ENCODE measurements around the gene FHL3.
A peak's percentile ranks its signal among the peaks of the same experiment; 100 is the strongest.
"Not testable (repeated sequence)": the region's sequence is repeated elsewhere in the genome, so short reads cannot be mapped to it uniquely, and the experiment has no call there.

Gene FHL3

DNA sequence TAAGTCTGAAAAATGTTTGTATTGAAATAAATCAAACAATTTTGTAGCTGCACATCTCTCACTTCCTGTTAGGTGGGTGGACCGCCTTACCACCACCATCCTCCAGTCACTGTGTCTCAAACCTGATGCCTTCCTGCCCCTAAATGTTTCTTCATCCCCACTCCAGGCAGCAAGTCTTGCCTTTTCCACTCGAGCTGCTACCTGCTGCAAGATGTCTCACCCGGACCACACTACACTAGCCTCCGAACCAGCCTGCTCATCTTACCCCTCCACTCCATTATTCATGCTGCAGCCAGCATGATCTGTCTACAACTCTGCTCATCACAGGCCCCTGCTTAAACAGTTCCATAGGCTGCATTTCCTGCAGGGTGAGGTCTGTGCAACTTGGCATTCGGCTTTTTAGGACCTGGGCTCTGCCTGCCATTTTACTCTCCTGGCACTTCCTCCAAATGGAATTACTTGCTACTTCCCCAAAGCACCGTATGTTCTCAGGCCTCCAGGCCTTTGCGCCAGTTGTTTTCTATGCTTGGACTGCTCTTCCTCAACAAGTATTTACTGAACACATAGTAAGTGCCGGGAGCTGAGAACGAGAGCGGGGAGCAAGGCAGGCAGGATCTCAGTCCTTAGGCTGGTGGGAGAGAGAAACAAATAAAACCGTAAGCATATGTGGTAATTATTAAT is 10.3 kb downstream of the FHL3 start:
- TF ChIP-seq, protein P1, sequence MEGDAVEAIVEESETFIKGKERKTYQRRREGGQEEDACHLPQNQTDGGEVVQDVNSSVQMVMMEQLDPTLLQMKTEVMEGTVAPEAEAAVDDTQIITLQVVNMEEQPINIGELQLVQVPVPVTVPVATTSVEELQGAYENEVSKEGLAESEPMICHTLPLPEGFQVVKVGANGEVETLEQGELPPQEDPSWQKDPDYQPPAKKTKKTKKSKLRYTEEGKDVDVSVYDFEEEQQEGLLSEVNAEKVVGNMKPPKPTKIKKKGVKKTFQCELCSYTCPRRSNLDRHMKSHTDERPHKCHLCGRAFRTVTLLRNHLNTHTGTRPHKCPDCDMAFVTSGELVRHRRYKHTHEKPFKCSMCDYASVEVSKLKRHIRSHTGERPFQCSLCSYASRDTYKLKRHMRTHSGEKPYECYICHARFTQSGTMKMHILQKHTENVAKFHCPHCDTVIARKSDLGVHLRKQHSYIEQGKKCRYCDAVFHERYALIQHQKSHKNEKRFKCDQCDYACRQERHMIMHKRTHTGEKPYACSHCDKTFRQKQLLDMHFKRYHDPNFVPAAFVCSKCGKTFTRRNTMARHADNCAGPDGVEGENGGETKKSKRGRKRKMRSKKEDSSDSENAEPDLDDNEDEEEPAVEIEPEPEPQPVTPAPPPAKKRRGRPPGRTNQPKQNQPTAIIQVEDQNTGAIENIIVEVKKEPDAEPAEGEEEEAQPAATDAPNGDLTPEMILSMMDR (IDR thresholded peaks at IDR 0.05; ENCODE audit: low read depth, low read length), result no peak
- no peak overlapping the region for H3K4me3 ChIP-seq (ENCODE audit: low read depth, low read length)

DNA sequence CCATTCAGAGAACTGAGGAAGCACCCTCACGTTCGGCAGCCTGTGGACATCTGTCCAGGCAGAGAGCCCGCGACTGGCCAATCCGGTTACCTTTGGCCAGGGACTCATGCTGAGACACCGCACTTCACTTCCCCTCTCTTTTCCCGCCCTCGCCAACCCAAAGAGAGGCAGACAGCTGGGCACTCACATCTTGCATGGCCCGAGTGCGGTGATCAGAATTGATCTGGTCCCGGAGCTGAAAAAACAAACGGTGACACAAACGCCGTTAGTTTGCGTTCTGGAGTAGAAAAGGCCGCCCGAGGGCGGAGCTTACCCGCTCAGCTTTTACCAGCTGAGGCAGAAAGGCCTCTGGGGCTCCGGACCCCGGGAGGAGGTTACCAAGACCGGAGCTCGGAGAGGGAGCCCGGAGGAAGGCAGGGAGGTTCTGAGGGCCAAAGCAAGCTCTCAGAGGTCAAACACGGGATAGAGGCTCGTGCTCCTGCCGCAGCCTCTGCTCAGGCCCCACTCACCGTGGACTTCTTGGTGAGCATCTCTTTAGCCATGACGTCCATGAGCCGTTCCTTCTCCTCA is 15.9 kb downstream of the FHL3 start:
- H3K4me3 ChIP-seq (ENCODE audit: low read depth, low read length), result peak overlapping the region; percentile 96
- TF ChIP-seq, protein P1 (IDR thresholded peaks at IDR 0.05; ENCODE audit: low read depth, low read length), result no peak

DNA sequence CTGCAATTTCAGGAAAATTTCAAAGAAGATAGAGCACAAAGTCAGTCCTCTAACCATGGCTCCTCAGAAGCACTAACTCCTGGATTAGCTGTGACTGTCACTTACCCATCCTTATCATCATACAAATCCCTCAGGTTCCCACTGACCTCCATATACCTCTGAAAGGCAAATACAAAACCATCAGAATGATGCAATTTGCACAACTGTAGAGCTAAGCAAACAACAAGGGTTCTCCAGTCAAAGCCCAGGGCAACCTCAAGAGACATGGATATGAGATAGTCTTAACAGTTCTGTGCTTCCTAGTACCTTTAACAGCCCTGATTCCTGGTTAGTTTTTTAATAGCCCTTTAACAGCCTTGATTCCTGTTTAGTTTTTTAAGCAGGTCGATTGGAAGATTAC is 17.6 kb downstream of the FHL3 start:
- TF ChIP-seq, protein P1 (IDR thresholded peaks at IDR 0.05; ENCODE audit: low read depth, low read length), result no peak
- no peak overlapping the region for H3K4me3 ChIP-seq (ENCODE audit: low read depth, low read length)

DNA sequence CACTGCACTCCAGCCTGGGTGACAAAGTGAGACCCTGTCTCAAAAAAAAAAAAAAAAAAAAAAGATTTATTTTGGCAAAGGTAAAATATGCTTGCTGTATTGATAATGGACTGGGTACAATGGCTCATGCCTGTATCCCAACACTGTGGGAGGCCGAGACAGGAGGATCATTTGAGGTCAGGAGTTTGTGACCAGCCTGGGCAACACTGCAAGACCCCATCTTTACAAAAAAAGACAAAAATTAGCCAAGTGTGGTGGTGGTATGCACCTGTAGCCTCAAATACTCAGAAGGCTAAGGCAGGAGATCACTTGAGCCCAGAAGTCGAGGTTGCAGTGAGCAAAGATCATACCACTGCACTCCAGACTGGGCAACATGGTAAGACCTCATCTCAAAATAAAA is 21.8 kb downstream of the FHL3 start:
- no peak overlapping the region for H3K4me3 ChIP-seq (ENCODE audit: low read depth, low read length)
- TF ChIP-seq, protein P1 (IDR thresholded peaks at IDR 0.05; ENCODE audit: low read depth, low read length), result no peak

- TF ChIP-seq, protein P1 (IDR thresholded peaks at IDR 0.05; ENCODE audit: low read depth, low read length), result no peak
- no peak overlapping the region for H3K4me3 ChIP-seq (ENCODE audit: low read depth, low read length)
Observed at GRCh38 chr1:37978541-37978940, 26.8 kb downstream of the FHL3 start.

DNA sequence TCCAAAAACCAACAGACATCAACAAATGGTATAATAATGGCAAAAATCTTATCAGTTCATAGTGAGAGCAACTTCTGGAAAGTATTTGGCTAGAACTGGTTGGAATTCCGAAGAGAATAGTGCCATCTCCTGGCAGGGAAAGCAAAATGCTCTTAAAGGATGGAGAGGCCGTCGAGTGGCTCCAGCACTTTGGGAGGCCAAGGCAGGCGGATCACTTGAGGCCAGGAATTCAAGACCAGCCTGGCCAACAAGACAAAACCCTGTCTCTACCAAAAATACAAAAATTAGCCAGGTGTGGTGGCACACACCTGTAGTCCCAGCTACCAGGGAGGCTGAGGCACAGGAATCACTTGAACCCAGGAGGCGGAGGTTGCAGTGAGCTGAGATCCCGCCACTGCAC is 30.2 kb downstream of the FHL3 start:
- TF ChIP-seq, protein P1 (IDR thresholded peaks at IDR 0.05; ENCODE audit: low read depth, low read length), result peak; percentile 45
- H3K4me3 ChIP-seq (ENCODE audit: low read depth, low read length), result not testable (repeated sequence)

GRCh38 chr1:37974567-37974966 is 30.7 kb downstream of the FHL3 start:
- TF ChIP-seq, protein P1 (IDR thresholded peaks at IDR 0.05; ENCODE audit: low read depth, low read length), result no peak
- H3K4me3 ChIP-seq (ENCODE audit: low read depth, low read length), result no peak overlapping the region

DNA sequence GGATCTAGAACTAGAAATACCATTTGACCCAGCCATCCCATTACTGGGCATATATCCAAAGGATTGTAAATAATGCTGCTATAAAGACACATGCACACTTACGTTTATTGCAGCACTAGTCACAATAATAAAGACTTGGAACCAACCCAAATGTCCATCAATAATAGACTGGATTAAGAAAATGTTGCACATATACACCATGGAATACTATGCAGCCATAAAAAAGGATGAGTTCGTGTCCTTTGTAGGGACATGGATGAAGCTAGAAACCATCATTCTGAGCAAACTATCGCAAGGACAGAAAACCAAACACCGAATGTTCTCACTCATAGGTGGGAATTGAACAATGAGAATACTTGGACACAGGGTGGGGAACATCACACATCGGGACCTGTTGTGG is 31.6 kb downstream of the FHL3 start:
- H3K4me3 ChIP-seq (ENCODE audit: low read depth, low read length), result not testable (repeated sequence)

All from WI38 (cell line).